Activated naive CD4-positive, alpha-beta T cell treated with anti-CD3 and anti-CD28 coated beads, Interleukin-2, amount 10 ng/mL, durations not matched to agents 7 days and 5 days (primary cell): ENCODE results near the gene ATG2B.

Source experiments
- CTCF ChIA-PET: fragments of 350-600 bp; sonication (Branson Sonifier 250); formaldehyde crosslinking; loops from one replicate; lab custom pipeline; 2021; ENCODE audit warnings: antibody characterized with exemption; lab: Charles Lee
- DNase-seq: peaks from one replicate; pipeline ENCODE4 v3.0.0-alpha.2; 2020
- H3K27ac Mint-ChIP-seq: one replicate; pipeline ENCODE4 v1.8.0; 2021; ENCODE audit warnings: mild to moderate bottlenecking, moderate library complexity, mixed read lengths
- H3K27me3 Mint-ChIP-seq: one replicate; pipeline ENCODE4 v1.8.0; 2021; ENCODE audit warnings: mild to moderate bottlenecking, mixed read lengths
- H3K36me3 Mint-ChIP-seq: one replicate; pipeline ENCODE4 v1.8.0; 2021; ENCODE audit warnings: mixed read lengths
- H3K4me1 Mint-ChIP-seq: one replicate; pipeline ENCODE4 v1.8.0; 2021; ENCODE audit warnings: mixed read lengths
- H3K4me3 Mint-ChIP-seq: one replicate; pipeline ENCODE4 v1.8.0; 2021; ENCODE audit warnings: mild to moderate bottlenecking, moderate library complexity, mixed read lengths
- H3K9me3 Mint-ChIP-seq: one replicate; pipeline ENCODE4 v1.8.0; 2021; ENCODE audit warnings: mixed read lengths

The ATG2B gene

DNA sequence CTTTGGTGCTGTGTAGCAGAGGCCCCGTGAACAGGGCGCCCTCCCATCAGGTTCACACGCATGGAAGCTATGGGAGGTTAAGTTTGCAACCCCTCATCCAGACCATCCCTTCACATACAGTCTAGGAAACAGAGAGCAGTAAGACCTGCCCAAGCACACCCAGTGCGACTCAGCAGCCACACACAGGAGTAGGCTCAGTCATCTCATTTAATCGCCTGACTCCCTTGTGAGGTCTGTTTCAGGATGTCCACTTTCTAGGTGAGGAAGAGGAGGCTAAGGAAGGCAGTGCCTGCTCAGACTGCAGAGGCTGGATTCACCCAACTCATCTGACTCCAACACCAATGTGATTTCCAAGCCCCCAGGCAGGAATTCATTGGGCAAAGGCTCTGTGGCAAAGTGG, 95.2 kb downstream of the ATG2B start:
- DNase-seq: no peak
- Mint-ChIP-seq H3K27ac (no peak overlapping the region), H3K4me3 (no peak overlapping the region), H3K4me1 (no peaks in the 10 kb centered on the region), H3K27me3 (peaks cover 7% of the 10 kb centered on the region), H3K36me3 (no peaks in the 10 kb centered on the region), H3K9me3 (peaks cover 1% of the 10 kb centered on the region)
- CTCF ChIA-PET: no interaction called here

DNA sequence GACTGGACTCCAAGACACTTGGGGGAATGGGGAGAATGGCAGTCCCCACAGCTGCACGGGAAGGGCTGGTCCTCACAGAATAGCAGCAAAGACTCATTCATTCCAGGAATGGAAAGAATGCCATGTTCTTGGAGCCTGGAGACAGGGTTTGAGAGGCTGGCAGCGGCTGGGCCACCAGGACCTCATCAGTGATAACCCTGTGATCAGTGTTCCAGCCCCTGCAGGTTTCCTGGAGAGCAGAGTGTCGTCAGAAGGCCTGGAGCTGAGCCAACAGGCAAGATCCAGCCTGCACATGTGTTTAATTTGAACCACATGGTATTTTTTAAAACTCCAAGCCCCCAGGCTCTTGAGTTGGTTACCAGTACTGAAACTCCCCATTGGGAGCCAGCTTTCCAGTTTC, 95.8 kb downstream of the ATG2B start:
- Mint-ChIP-seq H3K4me3 (no peak overlapping the region), H3K36me3 (no peaks in the 10 kb centered on the region), H3K27ac (no peak overlapping the region), H3K27me3 (peaks cover 7% of the 10 kb centered on the region), H3K9me3 (peaks cover 1% of the 10 kb centered on the region), H3K4me1 (no peaks in the 10 kb centered on the region)
- DNase-seq: no peak
- CTCF ChIA-PET: no interaction called here

DNA sequence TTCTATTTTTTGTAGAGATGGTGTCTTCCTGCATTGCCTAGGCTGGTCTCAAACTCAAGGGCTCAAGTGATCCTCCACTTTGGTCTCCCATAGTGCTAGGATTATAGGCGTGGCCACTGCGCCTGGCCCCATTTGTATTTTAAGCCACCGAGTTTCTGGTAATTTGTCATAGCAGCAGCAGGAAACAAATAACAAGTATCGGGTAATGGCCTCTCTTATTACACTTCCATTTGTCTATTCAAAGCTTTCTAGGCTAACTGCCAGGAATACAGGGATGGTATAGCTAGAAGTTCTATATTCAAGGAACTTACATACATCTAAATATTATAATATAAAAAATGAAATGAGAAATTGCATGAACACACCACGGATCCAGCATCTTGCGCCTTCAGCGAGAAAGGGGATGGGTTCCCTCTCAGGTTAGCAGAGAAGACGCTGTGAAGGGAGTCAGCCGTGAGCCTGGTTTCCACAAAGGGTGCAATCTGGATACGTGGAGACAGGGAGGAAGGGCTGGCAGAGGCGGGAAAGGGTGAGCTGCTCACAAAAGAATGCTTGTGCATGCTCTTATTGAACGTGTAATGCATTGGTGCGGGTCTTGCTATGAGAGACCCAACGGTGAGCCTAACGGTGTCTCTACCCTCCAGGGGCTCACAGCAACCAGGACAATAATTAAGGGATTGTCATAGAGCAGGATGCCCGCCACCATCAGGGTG, 97.6 kb downstream of the ATG2B start:
- Mint-ChIP-seq H3K36me3 (no peaks in the 10 kb centered on the region), H3K4me1 (no peaks in the 10 kb centered on the region), H3K4me3 (no peak overlapping the region), H3K9me3 (no peaks in the 10 kb centered on the region), H3K27ac (no peak overlapping the region), H3K27me3 (peaks cover 10% of the 10 kb centered on the region)
- DNase-seq: no peak
- CTCF ChIA-PET: interaction anchor here (2.4 kb wide), 1 partner anchor 10 kb away, joined by 7 read pairs; no protein-coding TSS in a partner anchor

DNA sequence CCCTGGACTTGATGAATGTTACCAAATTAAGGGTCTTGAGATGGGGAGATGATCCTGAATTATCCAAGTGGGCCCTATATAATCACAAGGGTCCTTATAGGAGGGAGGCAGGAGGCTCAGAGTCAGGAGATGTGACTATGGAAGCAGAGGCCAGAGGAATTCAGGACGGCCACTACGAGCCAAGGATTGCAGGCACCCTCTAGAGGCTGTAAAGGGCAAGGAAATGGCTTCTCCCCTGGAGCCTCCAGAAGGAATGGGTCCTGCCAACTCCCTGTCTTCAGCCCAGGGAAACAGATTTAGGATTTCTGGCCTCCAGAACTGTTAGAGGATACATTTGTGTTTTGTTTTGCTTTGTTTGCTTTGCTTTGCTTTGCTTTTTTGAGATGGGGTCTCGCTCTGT, 98.3 kb downstream of the ATG2B start:
- CTCF ChIA-PET: interaction anchor here (2.4 kb wide), 1 partner anchor 10 kb away, joined by 7 read pairs; no protein-coding TSS in a partner anchor
- Mint-ChIP-seq H3K4me1 (no peaks in the 10 kb centered on the region), H3K36me3 (no peaks in the 10 kb centered on the region), H3K27me3 (peaks cover 14% of the 10 kb centered on the region), H3K4me3 (no peak overlapping the region), H3K27ac (no peak overlapping the region), H3K9me3 (no peaks in the 10 kb centered on the region)
- DNase-seq: no peak

DNA sequence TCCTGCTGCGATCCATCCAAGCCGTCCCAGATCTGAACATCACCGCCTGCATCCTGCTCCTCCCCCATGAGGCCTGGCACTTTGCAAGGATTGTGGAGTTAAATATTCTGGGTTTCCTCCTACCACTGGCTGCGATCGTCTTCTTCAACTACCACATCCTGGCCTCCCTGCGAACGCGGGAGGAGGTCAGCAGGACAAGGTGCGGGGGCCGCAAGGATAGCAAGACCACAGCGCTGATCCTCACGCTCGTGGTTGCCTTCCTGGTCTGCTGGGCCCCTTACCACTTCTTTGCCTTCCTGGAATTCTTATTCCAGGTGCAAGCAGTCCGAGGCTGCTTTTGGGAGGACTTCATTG, 99.0 kb downstream of the ATG2B start:
- CTCF ChIA-PET: interaction anchor here (2.4 kb wide), 1 partner anchor 11 kb away, joined by 7 read pairs; no protein-coding TSS in a partner anchor
- H3K36me3 Mint-ChIP-seq: no peaks in the 10 kb centered on the region

DNA sequence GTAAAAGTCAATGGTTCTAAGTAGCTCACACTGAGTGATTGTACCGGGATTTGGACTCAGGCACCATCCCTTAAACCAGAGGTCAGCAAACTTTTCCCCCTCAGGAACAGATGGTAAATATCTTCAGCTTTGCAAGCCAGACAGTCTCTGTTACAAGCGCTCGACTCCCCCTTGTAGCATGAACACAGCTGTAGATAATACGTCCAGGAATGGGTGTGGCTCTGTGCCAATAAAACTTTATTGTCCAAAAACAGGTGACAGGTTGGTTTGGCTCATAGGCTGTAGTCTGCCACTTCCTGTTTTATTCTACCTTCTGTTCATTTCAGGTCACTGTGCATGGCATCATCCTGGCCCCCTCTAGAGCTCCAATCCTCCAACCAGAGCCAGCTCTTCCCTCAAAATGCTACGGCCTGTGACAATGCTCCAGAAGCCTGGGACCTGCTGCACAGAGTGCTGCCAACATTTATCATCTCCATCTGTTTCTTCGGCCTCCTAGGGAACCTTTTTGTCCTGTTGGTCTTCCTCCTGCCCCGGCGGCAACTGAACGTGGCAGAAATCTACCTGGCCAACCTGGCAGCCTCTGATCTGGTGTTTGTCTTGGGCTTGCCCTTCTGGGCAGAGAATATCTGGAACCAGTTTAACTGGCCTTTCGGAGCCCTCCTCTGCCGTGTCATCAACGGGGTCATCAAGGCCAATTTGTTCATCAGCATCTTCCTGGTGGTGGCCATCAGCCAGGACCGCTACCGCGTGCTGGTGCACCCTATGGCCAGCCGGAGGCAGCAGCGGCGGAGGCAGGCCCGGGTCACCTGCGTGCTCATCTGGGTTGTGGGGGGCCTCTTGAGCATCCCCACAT, 99.6 kb downstream of the ATG2B start:
- Mint-ChIP-seq H3K27ac (no peak overlapping the region), H3K36me3 (no peaks in the 10 kb centered on the region), H3K4me3 (no peak overlapping the region), H3K9me3 (no peaks in the 10 kb centered on the region), H3K4me1 (no peaks in the 10 kb centered on the region), H3K27me3 (peaks cover 13% of the 10 kb centered on the region)
- DNase-seq: no peak
- CTCF ChIA-PET: interaction anchor here (1.2 kb wide), 1 partner anchor 10 kb away, joined by 3 read pairs; no protein-coding TSS in a partner anchor

More for the DNA sequence above, 99.0 kb downstream of the ATG2B start:
- H3K9me3 Mint-ChIP-seq: no peaks in the 10 kb centered on the region
- peaks cover 12% of the 10 kb centered on the region for H3K27me3 Mint-ChIP-seq
- DNase-seq: no peak
- no peaks in the 10 kb centered on the region for H3K4me1 Mint-ChIP-seq
- H3K4me3 Mint-ChIP-seq: no peak overlapping the region
- H3K27ac Mint-ChIP-seq: no peak overlapping the region

DNA sequence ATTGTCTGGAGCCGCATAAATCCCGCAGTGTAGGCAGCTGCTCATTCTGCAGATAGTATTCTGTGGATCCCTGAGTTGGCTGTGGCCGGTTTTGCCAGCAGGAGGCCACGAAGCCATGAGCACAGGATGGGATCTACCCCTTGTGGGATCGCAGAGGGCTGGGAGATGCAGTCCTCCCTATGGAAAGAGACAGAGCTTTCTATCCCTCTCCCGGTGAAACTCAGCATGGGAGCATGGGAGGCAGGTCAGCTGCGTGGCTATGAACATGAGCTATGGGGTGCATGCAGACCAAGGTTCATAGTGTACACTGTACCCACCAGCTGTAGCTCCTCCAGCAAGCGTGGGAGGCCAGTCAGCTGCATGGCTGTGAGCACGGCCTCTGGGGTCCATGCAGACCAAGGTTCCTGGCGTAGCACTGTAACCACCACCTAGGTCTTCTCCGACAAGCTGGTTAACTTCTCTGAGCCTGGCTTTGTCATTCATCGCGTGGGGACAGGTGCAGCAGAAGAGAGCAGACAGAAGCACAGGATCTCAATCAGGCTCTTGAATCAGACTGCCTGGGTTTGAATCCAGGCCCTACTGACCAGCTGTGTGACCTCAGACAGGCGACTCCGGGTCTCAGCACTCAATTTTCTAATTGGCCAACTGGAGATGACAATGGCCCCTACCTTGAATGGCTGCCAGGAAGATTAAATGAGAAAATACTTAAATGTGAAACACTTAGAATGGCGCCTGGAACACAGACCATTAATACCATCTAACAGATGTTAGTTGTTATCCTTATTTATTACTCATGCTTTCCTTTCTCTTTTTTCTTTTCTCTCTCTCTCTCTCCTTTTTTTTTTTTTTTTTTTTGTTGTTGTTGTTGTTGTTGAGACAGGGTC, 101.1 kb downstream of the ATG2B start:
- Mint-ChIP-seq H3K27ac (no peak overlapping the region), H3K9me3 (no peaks in the 10 kb centered on the region), H3K4me1 (no peaks in the 10 kb centered on the region), H3K36me3 (no peaks in the 10 kb centered on the region), H3K27me3 (peaks cover 21% of the 10 kb centered on the region), H3K4me3 (no peak overlapping the region)
- DNase-seq: no peak
- CTCF ChIA-PET: interaction anchor here (1.2 to 3.8 kb wide), 2 partner anchors 12 to 13 kb away, joined by 3 to 14 read pairs; no protein-coding TSS in a partner anchor

DNA sequence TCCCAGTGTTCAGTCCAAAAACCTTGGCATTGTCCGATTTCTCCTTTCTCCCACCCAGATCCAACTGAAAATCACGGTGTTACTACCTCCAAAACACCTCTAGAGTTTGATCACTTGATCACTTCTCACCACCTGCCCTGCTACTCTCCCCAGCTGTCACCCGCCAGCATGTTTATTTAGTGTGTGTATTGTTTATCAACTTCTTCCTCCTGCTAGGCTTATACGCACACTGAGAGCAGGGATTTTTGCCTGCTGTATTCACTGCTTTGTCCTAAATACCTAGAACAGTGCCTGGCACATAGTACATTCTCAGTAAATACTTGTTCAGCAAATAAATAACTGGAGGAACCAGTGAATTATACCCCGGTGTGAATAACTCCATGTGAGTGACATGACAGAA, 102.1 kb downstream of the ATG2B start:
- Mint-ChIP-seq H3K27ac (no peak overlapping the region), H3K36me3 (no peaks in the 10 kb centered on the region), H3K9me3 (no peaks in the 10 kb centered on the region), H3K4me3 (no peak overlapping the region), H3K4me1 (no peaks in the 10 kb centered on the region), H3K27me3 (peaks cover 21% of the 10 kb centered on the region)
- CTCF ChIA-PET: interaction anchor here (3.8 kb wide), 1 partner anchor 14 kb away, joined by 14 read pairs; no protein-coding TSS in a partner anchor
- DNase-seq: no peak

DNA sequence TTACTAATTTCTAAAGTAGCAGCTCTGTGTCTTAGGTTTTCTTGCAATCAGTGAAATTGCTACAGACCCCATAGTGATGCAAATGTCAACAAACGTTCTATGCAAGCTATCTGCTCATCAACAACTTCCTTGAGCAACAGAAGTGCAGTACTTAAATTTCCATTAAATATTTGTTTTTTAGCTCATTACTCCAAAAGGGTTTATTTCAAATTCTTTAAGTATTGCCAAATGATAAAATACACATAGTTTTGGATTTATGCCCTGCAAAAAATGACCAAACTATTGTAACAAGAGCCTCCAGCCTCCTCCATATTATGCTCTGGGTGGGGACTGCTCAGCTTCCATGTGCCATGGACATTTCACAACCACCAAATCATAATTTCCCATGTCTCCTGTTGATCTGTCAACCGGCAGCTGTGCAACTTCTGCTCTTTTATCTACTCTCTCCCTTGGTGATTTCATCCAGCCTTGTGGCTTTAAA, 102.8 kb downstream of the ATG2B start:
- Mint-ChIP-seq H3K4me1 (no peaks in the 10 kb centered on the region), H3K27me3 (peaks cover 21% of the 10 kb centered on the region), H3K27ac (no peak overlapping the region), H3K36me3 (no peaks in the 10 kb centered on the region), H3K9me3 (no peaks in the 10 kb centered on the region), H3K4me3 (no peak overlapping the region)
- CTCF ChIA-PET: interaction anchor here (3.8 kb wide), 1 partner anchor 15 kb away, joined by 14 read pairs; no protein-coding TSS in a partner anchor
- DNase-seq: no peak

DNA sequence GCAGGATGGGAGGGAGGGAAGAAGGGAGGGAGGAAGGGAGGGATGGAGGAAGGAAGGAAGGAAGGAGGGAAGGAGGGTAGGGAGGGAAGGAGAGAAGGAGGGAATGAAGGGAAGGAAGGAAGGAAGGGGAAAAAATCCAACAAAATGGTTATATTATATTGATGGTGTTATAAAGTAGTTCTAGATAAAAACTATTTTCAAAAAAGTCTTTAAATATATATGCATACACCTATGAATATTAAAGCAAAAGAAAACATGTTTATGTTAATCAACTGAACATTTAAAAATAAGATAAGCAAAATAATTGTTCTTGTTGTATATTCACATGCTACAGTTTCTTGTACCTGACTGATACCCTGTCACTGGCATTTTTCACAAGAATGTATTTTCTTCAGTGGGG, 105.2 kb downstream of the ATG2B start:
- CTCF ChIA-PET: interaction anchor here (3.8 kb wide), 1 partner anchor 17 kb away, joined by 14 read pairs; no protein-coding TSS in a partner anchor
- Mint-ChIP-seq H3K9me3 (no peaks in the 10 kb centered on the region), H3K27ac (no peak overlapping the region), H3K4me3 (no peak overlapping the region), H3K36me3 (no peaks in the 10 kb centered on the region), H3K27me3 (peaks cover 31% of the 10 kb centered on the region), H3K4me1 (no peaks in the 10 kb centered on the region)
- no peak for DNase-seq

DNA sequence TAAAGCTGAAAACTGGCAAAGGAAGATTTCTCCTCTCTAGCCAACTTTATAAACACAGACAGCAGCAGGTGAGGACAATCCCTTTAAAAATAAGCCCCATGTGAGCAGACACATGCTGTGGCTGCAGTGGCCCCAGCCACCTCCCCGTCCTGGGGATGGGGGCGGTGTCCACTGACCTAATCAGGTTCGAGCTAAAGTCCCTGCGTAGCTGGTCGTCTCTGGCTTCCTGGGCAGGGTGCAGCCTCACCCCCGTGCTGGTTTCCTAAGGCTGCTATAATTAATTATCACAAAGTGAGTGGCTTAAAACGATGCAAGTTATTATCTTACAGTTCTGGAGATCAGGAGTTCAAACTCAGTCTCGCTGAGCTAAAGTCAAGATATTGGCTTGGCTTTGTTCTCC, 106.1 kb downstream of the ATG2B start:
- no peak for DNase-seq
- Mint-ChIP-seq H3K4me3 (no peak overlapping the region), H3K27ac (no peak overlapping the region), H3K36me3 (no peaks in the 10 kb centered on the region), H3K27me3 (peaks cover 28% of the 10 kb centered on the region), H3K4me1 (no peaks in the 10 kb centered on the region), H3K9me3 (no peaks in the 10 kb centered on the region)
- CTCF ChIA-PET: no interaction called here

DNA sequence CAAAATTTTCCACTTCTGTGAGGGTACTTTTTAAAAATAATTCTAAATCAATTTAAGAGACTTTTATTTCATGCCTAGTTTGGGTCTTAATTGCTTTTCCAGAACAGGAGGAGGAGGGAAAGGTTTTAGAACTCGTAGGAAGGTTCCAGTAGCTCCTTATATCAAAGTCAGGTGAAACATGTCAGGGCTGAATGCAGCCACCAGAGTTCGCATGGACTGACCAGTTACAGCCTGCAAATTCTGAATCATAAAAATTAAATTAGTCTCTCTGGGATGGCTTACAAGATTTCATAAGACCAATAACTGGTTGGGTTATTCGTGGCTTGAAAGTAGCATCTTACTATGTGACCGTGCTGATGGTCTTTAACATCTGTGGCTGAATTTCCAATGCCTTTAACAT, 106.7 kb downstream of the ATG2B start:
- Mint-ChIP-seq H3K27ac (no peak overlapping the region), H3K4me1 (no peaks in the 10 kb centered on the region), H3K4me3 (no peak overlapping the region), H3K9me3 (no peaks in the 10 kb centered on the region), H3K36me3 (no peaks in the 10 kb centered on the region), H3K27me3 (peaks cover 24% of the 10 kb centered on the region)
- DNase-seq: no peak
- CTCF ChIA-PET: no interaction called here

DNA sequence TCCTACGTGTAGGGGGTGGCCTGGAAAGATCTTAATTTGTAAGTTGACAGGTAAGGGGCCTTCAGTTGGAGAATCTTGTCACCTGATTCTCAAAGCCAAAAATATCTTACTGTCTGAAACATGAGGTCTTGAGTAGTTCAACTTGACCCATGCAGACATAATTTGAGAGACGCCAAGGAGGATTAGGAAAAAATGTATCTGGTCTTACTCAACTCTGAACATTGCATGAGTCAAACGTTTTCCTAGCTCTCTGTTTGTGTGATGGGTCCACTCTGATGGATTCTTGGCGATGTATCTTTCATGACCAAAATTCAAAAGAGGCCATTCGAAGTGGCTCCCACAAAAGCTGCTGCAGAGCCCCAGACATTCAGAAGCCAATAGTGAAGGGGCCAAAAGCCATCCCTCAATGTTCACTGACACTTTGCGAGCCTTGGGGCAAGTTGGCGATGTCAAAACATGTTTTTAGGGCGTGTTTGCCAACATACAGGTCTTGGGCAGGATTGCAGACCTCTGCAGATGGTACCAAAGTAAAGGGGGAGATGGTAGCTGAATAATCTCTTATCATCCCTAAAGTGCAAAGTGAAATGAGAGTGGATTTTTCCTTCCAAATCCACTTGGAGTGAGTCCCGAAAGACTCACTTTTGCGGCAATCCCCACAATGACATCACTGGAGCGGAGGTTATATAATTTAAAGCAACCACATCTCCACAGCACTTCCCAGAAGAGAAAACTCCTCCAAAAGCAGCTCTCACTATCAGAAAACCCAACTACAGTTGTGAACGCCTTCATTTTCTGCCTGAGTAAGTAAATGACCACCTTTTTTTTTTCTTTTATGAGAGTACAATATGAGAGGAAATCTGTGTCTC, 107.4 kb downstream of the ATG2B start, which contains the start of gene BDKRB1:
TSS of gene BDKRB1 (plus strand) at position 710 of the 866 bp plus-strand sequence. CDS start 7,473 bp downstream, outside the sequence.
- CTCF ChIA-PET: no interaction called here
- Mint-ChIP-seq H3K9me3 (no peaks in the 10 kb centered on the region), H3K4me3 (no peak within 1 kb of the TSS), H3K4me1 (no peaks in the 10 kb centered on the region), H3K36me3 (no peaks in the 10 kb centered on the region), H3K27me3 (peaks cover 24% of the 10 kb centered on the region), H3K27ac (no peak within 1 kb of the TSS)
- no peak for DNase-seq
